ENCODE data around the gene KLF15. TPM values are rescaled to one million over a fixed set of nuclear protein-coding genes. Genes with fewer than 3 reads are reported as not detected.
"Not testable (repeated sequence)": the region's sequence is repeated elsewhere in the genome, so short reads cannot be mapped to it uniquely, and the experiment has no call there.

The KLF15 gene
- total RNA-seq, 2 experiments from 2014 or later, result not detected

DNA sequence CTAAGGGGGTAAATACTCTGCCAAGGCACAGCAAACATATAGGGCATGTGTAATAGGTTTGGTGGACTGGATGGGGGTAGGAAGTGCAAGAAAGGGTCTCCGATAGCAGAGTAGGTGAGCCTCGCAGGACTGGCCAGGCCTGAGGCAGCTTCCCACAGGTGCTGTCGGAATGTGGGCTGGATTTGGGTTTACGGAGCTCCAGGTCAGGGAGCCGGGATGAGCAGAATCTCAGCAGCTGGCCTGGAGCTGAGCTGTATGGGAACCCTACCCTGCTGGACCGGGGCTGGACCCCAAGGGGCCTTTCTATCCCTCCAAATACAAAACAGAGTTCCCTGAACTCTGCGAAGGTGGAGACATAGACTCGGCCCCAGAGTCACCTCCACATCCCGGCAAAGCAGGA lies 15.0 kb downstream of the KLF15 start:
- Mint-ChIP-seq H3K36me3 (ENCODE audit: low read depth) (no peaks in the 10 kb centered on the region), H3K4me3 (no peak overlapping the region), H3K4me1 (no peaks in the 10 kb centered on the region), H3K9me3 (no peaks in the 10 kb centered on the region), H3K27me3 (no peaks in the 10 kb centered on the region), H3K27ac (no peak overlapping the region)
- ChIA-PET POLR2A (no interaction called here), CTCF (no interaction called here)
- DNase-seq, result no peak

DNA sequence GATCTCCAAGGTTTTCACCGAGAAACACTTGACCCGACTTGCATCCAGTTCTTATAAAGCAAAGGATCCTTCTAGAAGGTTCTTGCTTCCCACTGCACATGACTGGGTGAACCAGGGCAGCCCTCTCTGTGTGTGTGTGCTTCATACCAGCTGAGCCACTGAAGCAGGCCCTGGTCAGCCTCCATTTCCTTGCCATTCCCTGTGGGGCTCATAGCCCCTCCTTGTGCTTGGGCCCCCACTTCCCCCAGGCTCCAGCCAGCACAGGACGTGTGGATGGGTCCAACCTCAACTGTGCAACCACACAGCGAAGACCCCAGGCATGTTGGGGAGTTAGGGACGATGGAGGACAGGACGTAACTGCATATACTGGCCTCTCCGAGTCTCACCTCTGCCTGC lies 15.5 kb downstream of the KLF15 start:
- H3K9me3 Mint-ChIP-seq, result no peaks in the 10 kb centered on the region
- POLR2A ChIA-PET, result no interaction called here
- CTCF ChIA-PET, result no interaction called here
- H3K27me3 Mint-ChIP-seq, result no peaks in the 10 kb centered on the region
- no peaks in the 10 kb centered on the region for H3K4me1 Mint-ChIP-seq
- H3K4me3 Mint-ChIP-seq, result no peak overlapping the region
- no peak overlapping the region for H3K27ac Mint-ChIP-seq
- DNase-seq, result no peak
- H3K36me3 Mint-ChIP-seq (ENCODE audit: low read depth), result no peaks in the 10 kb centered on the region

DNA sequence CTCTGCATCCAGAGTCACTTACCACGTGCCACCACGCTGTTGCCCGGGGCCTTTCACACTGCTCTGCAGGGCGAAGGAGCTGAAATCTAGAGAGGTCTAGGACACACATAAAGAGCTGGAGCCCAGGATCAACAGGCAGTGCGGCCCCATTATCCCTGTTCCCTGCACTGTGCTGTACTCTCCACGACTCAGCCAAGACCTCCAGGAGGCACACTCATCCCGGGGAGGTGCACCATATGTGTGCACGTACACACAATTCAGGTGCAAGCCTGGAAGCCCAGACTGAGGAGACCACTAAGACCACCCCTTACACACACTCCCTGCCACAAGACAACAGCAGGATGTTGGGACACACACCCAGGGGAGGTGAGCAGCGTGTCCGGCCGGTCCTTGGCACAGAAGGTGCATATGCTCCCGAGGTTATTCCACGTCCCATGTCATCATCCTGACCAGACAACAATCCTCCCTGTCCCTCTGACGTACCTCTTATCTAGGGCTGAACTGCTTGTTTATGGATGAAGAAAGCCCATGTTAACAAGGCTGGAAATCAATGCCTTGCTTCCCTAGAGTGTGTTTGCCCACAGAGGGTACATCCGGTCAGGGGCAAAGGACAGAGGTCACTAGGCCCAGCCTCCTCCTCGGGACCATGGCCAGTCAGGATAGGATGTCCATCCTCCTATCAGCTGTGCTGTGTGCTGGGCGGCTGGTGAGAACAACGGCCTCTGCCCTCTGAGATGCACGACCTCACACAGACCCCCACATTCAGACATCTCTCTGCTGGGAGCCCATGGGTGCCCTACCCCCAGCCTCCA lies 16.1 kb downstream of the KLF15 start:
- CTCF ChIA-PET, result no interaction called here
- Mint-ChIP-seq H3K4me3 (no peak overlapping the region), H3K4me1 (no peaks in the 10 kb centered on the region), H3K27me3 (no peaks in the 10 kb centered on the region), H3K9me3 (no peaks in the 10 kb centered on the region), H3K36me3 (ENCODE audit: low read depth) (no peaks in the 10 kb centered on the region), H3K27ac (no peak overlapping the region)
- DNase-seq, result no peak
- POLR2A ChIA-PET, result no interaction called here

DNA sequence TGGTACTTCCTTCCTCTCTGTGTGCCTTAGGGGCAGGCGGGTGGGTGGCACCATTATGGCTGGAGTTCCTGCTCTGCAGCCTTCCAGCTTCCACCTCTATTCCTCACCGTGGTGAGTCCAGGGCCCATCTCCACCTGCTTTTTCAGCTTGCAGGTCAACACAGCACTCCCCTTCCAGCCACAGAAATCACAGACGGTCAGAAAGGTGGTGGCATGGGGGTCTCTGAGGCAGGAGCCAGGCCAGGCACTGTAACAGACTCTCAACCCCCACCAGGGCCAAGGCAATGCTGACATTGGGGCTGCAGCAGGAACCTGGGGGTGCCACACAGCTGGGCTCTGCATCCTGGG lies 16.6 kb downstream of the KLF15 start:
- ChIA-PET CTCF (no interaction called here), POLR2A (no interaction called here)
- Mint-ChIP-seq H3K36me3 (ENCODE audit: low read depth) (no peaks in the 10 kb centered on the region), H3K9me3 (no peaks in the 10 kb centered on the region), H3K27ac (no peak overlapping the region), H3K4me1 (no peaks in the 10 kb centered on the region), H3K4me3 (no peak overlapping the region), H3K27me3 (no peaks in the 10 kb centered on the region)
- no peak for DNase-seq

DNA sequence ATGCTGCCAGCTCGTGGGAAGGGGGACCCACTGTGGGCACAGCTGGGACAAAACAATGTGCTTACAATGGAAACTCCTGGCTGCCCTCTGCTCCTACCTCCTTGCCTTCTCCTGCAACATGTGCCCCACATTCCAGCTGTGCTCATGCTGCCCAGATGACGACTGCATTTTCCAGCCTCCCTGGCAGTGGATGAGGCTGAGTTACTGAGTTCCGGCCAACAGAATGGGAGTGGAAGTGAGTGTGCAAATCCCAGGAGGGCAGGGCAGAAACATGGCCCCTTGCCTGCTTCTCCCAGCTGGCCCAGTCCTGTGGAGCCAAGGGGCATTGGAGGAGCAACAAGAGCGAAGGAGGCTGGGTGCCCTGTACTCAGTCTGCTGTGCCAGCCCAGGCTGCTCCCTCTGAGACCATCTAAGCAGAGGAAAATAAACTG lies 17.1 kb downstream of the KLF15 start:
- Mint-ChIP-seq H3K4me1 (no peaks in the 10 kb centered on the region), H3K27ac (no peak overlapping the region), H3K9me3 (no peaks in the 10 kb centered on the region), H3K4me3 (no peak overlapping the region), H3K27me3 (no peaks in the 10 kb centered on the region), H3K36me3 (ENCODE audit: low read depth) (no peaks in the 10 kb centered on the region)
- CTCF ChIA-PET, result no interaction called here
- POLR2A ChIA-PET, result no interaction called here
- no peak for DNase-seq

DNA sequence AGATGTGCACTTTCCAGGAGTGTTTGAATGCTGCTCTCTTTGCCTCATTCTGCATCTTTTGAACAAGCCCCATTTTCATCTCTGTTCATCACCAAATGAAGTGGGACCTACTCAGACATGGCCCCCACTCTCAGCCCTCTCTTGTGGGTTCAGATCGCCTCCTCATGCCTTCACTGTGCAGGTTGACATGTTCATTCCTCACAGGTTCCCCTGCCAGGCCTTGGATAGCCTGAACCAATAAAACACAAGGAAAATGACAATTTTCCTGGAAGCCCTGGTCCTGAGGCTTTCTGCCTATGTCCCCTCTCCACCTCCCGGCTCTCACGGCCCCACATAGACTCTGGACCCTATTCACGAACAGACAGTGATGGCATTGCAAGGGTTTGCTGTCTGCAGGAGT lies 17.7 kb downstream of the KLF15 start:
- ChIA-PET POLR2A (no interaction called here), CTCF (no interaction called here)
- no peaks in the 10 kb centered on the region for H3K27me3 Mint-ChIP-seq
- DNase-seq, result no peak
- no peaks in the 10 kb centered on the region for H3K36me3 Mint-ChIP-seq (ENCODE audit: low read depth)
- no peak overlapping the region for H3K4me3 Mint-ChIP-seq
- no peaks in the 10 kb centered on the region for H3K4me1 Mint-ChIP-seq
- no peak overlapping the region for H3K27ac Mint-ChIP-seq
- no peaks in the 10 kb centered on the region for H3K9me3 Mint-ChIP-seq

DNA sequence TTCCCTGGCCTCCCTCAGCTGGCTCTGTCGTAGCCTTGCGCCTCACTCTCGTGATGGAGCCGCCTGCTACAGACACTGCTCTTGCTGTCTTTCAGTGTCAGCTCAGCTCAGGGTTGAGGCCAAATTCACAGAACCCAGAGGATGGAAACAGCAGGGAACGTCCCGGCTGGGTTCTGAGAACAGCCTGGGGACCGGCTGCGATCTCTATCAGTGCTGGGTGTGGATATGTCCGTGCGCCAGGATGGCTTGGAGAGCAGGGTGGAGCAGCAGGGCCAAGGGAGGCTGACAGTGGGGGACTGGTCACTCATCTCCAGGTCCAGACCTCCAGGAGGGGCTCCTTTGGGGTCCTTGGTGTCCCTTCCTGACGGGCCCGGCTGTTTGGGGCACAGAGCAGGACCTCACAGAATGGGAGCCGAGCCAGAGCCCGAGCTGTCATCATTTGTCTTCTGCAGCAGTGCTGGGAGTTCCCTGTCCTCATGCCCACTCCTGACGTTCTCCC lies 18.4 kb downstream of the KLF15 start:
- Mint-ChIP-seq H3K27me3 (no peaks in the 10 kb centered on the region), H3K36me3 (ENCODE audit: low read depth) (no peaks in the 10 kb centered on the region), H3K27ac (no peak overlapping the region), H3K4me1 (no peaks in the 10 kb centered on the region), H3K4me3 (no peak overlapping the region), H3K9me3 (no peaks in the 10 kb centered on the region)
- POLR2A ChIA-PET, result no interaction called here
- CTCF ChIA-PET, result no interaction called here
- DNase-seq, result no peak

DNA sequence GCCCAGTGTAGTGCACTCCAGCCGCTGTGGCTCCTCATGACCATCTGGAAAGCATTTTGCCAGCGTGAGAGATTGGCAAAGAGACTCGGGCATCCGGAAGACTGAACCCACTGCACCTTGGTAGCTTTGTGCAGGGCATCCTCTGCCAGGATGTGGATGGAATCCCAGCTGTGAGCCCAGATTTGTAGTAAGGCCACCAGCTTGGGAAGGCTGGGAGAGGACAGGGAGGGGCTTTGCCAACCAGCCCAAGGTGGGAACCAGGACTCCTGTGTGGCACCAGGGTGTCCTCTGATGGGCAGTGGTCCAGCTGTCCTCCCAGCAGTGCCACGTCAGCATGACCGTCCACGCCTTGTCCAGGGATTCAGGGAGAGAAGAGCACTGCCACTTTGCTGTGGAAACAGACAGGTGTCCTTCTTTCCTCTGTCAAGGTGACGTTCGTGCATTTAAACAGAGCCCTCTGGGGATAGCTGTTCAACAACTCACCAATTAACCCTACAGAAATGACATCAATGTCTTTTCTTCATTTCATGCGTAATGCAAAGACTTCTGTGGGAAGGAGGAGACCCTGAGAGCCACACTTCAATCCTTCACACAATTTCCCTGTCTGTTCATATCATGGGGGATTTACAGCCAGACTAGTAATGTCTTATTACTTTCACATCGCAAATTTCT lies 19.1 kb downstream of the KLF15 start:
- DNase-seq, result no peak
- Mint-ChIP-seq H3K27ac (no peak overlapping the region), H3K4me3 (no peak overlapping the region), H3K9me3 (no peaks in the 10 kb centered on the region), H3K4me1 (no peaks in the 10 kb centered on the region), H3K27me3 (no peaks in the 10 kb centered on the region), H3K36me3 (ENCODE audit: low read depth) (no peaks in the 10 kb centered on the region)
- POLR2A ChIA-PET, result no interaction called here
- CTCF ChIA-PET, result no interaction called here

DNA sequence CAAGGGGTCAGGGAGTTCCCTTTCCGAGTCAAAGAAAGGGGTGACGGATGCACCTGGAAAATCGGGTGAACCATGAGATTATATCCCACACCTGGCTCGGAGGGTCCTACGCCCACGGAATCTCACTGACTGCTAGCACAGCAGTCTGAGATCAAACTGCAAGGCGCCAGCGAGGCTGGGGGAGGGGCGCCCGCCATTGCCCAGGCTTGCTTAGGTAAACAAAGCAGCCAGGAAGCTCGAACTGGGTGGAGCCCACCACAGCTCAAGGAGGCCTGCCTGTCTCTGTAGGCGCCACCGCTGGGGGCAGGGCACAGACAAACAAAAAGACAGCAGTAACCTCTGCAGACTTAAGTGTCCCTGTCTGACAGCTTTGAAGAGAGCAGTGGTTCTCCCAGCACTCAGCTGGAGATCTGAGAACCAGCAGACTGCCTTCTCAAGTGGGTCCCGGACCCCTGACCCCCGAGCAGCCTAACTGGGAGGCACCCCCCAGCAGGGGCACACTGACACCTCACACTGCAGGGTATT lies 25.3 kb downstream of the KLF15 start:
- H3K4me1 Mint-ChIP-seq; H3K4me3 Mint-ChIP-seq; H3K27ac Mint-ChIP-seq; CTCF ChIA-PET; POLR2A ChIA-PET; DNase-seq; H3K27me3 Mint-ChIP-seq; H3K36me3 Mint-ChIP-seq (ENCODE audit: low read depth): not testable (repeated sequence)
- H3K9me3 Mint-ChIP-seq, result peaks cover 14% of the 10 kb centered on the region

DNA sequence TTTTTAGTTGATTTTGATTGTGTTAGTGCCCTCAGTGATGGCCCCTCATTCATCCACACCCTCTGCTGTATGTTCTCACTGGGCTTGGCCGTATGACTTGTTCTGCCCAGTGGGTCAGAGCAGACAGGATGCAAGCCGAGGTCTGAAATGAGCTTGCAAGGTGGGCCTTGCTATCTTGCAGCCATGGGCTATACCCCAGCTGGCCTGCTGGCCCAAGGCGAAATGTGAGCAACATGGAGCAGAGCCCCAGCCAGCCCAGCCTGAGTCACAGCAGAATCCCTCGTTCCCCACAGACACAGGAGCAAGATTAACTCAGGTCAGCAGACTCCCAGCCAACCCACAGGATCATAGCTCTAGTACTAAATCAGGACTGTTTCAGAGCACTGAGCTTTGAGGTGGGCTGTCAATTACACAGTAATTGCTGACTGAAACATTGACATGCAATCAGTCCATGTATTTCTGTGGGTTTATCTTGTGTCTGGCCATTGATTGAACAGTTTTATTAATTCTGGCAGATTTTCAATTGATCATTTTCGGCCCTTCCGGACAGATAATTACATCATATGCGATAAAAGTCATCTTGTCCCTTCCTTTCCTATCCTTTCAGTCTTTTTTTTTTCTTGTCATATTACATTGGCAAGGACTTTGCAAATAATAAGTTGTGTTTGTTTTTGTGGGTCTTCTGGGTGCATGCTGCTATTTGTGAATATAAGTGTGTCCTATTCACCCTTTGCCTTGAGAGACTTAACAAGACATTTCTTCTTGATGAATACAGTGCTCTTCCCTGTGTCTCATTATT lies 27.1 kb downstream of the KLF15 start:
- H3K36me3 Mint-ChIP-seq (ENCODE audit: low read depth), result no peaks in the 10 kb centered on the region
- H3K4me1 Mint-ChIP-seq, result no peaks in the 10 kb centered on the region
- H3K4me3 Mint-ChIP-seq, result no peak overlapping the region
- no peak overlapping the region for H3K27ac Mint-ChIP-seq
- CTCF ChIA-PET, result no interaction called here
- DNase-seq, result no peak
- peaks cover 3% of the 10 kb centered on the region for H3K27me3 Mint-ChIP-seq
- H3K9me3 Mint-ChIP-seq, result peaks cover 16% of the 10 kb centered on the region
- POLR2A ChIA-PET, result no interaction called here

DNA sequence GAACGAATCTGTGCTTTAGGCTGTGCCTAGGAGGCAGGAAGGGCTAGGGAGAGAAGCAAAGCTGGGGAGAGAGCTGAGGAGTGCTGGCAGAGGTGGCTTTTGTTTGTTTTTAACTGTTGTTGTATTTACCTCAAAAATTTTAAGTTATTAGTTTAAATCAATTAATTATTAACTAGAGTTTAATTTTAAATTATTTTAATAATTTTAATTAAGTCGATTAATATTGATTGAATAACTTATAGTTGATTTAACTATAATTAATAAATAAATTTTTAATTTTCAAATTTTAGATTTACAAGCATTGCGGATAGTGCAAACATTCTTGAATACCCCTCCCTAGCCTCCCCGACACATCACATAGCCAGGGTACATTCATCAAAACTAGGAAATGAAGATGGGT lies 30.6 kb downstream of the KLF15 start:
- Mint-ChIP-seq H3K27ac (no peak overlapping the region), H3K4me3 (no peak overlapping the region), H3K27me3 (peaks cover 3% of the 10 kb centered on the region), H3K36me3 (ENCODE audit: low read depth) (no peaks in the 10 kb centered on the region), H3K4me1 (no peaks in the 10 kb centered on the region), H3K9me3 (peaks cover 16% of the 10 kb centered on the region)
- ChIA-PET CTCF (no interaction called here), POLR2A (no interaction called here)
- DNase-seq, result no peak

DNA sequence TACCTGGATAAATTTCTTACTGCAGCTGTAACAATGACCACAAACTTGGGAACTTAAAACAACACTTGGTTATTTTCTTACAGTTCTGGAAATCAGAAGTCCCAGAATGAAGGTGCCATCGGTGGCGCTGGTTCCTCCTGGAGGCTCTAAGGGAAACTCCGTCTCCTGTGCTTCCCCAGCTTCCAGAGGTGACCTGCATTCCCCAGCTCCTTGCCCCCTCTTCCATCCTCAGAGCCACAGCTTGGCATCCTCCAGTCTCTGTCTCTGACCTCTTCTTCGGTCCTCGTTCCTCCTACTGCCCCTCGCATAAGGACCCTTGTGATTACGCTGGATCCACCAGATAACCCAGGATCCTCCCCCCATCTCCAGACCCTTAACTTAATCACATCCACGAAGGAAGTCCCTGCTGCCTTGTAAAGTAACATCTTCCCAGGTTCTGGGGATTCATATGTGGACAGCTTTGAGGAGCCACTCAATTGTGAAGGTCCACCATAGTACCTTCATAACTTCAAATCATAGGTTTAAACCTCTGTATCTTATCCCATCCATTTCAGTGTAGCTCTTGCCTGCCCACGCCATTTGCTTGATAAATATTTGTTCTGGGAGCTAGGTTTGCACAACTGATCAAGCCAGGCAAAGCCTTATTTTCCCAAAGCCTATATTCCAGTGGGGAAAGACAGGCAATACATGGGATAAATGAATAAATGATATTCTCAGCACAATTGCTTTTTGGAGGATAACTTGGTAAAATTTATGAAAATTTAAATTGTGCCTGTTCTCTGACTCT lies 34.8 kb downstream of the KLF15 start:
- DNase-seq, result no peak
- CTCF ChIA-PET, result no interaction called here
- Mint-ChIP-seq H3K4me3 (no peak overlapping the region), H3K4me1 (no peaks in the 10 kb centered on the region), H3K27ac (no peak overlapping the region), H3K27me3 (peaks cover 5% of the 10 kb centered on the region), H3K36me3 (ENCODE audit: low read depth) (no peaks in the 10 kb centered on the region), H3K9me3 (peaks cover 2% of the 10 kb centered on the region)
- POLR2A ChIA-PET, result no interaction called here

DNA sequence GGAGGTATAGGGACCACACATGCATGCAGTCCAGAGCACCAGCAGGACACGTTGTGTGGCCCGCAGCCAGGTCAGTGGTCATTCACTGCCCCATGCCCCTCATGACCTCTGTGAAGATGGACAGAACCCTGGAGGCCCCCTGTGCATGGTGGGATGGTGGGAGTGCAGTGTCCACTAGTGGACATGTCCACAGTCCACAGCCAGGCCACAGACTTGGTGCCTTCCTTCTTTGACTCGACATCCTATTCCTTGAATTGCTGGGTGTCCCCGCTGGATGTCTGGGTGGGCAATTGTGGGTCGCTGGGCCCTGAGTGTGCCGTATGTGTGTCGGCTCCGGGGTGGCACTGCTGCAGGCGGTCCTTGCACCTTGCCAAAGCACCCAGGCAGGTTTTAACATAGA lies 35.7 kb downstream of the KLF15 start:
- no peak overlapping the region for H3K4me3 Mint-ChIP-seq
- peaks cover 5% of the 10 kb centered on the region for H3K27me3 Mint-ChIP-seq
- CTCF ChIA-PET, result no interaction called here
- peaks cover 2% of the 10 kb centered on the region for H3K9me3 Mint-ChIP-seq
- no peaks in the 10 kb centered on the region for H3K4me1 Mint-ChIP-seq
- no peaks in the 10 kb centered on the region for H3K36me3 Mint-ChIP-seq (ENCODE audit: low read depth)
- DNase-seq, result no peak
- H3K27ac Mint-ChIP-seq, result no peak overlapping the region
- POLR2A ChIA-PET, result no interaction called here

Measured in activated CD4-positive, alpha-beta memory T cell treated with anti-CD3 and anti-CD28 coated beads, Interleukin-2, amount 10 ng/mL, durations not matched to agents 7 days and 5 days (primary cell).